ENCODE data around the gene CRABP2.
A peak's percentile ranks its signal among the peaks of the same experiment; 100 is the strongest.

The CRABP2 gene

DNA sequence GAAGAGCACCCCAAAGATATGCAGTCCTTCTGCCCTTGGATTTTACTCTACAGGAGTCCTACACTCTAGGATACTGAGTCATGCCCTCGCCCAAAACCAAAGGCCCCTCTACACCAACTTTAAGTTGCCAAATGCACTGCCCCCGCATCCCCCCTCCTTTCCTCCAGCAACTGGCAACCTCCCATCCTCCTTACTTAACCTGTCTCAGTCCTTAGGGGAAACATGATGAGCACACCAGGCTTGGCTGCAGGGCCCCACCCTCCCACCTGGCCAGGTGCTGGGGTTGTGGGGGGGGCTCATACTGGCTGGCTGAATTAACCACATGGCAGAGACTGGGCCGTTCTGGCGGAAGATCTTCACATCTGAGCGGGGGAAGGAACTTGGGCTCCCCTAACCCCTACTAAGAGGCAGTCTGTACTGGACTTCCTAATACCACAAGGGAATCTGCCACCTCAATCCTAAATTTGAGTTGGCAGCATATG lies 44.8 kb upstream of the CRABP2 start:
- TF ChIP-seq, protein P1, sequence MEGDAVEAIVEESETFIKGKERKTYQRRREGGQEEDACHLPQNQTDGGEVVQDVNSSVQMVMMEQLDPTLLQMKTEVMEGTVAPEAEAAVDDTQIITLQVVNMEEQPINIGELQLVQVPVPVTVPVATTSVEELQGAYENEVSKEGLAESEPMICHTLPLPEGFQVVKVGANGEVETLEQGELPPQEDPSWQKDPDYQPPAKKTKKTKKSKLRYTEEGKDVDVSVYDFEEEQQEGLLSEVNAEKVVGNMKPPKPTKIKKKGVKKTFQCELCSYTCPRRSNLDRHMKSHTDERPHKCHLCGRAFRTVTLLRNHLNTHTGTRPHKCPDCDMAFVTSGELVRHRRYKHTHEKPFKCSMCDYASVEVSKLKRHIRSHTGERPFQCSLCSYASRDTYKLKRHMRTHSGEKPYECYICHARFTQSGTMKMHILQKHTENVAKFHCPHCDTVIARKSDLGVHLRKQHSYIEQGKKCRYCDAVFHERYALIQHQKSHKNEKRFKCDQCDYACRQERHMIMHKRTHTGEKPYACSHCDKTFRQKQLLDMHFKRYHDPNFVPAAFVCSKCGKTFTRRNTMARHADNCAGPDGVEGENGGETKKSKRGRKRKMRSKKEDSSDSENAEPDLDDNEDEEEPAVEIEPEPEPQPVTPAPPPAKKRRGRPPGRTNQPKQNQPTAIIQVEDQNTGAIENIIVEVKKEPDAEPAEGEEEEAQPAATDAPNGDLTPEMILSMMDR (conservative IDR thresholded peaks at IDR 0.05): no peak
- TF ChIP-seq ZFX (IDR thresholded peaks at IDR 0.05): no peak
- H3K27ac ChIP-seq: peak overlapping the region; percentile 100

DNA sequence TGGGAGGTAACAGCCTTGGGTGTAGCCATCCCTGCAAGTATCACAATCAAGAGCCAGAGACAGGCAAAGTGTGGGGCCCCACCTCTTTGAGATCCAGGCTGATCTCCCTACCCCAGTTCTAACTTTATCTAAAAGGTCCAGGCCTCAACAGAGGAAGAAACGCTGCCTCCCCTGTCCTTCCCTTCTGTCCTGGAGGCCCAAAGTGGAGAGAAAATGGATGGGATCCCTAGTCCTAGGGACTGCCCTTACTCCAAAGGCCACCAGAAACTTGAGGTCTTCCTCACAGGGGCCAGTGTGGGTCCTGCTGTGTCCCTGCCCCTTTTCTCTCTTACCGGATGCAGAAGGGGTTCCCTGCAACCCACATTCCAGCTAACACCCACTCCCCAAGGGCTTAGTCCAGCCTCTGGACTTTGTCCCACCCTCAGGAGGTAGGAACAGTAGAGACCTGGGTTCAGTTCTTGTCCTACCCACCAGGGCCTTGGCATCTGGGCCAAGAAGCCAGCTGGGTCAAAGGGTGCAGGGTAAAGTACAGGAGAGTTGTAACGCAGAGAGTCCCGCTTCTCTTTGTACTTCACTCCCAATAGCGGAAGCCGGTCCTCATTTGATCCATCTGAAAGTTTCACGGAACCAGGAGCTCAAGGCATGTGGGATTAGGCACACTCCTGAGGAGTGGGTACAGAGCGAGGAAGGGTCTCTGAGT lies 44.2 kb upstream of the CRABP2 start:
- H3K27ac ChIP-seq: peak overlapping the region; percentile 100

GRCh38 chr1:156748670-156749418 lies 43.5 kb upstream of the CRABP2 start:
- peak overlapping the region; percentile 100 for H3K27ac ChIP-seq
- peak; percentile 25; the same call in 1 of the 2 replicates for TF ChIP-seq ZFX (IDR thresholded peaks at IDR 0.05)
- TF ChIP-seq, protein P1 (conservative IDR thresholded peaks at IDR 0.05): no peak

More for the DNA sequence above, 44.2 kb upstream of the CRABP2 start:
- TF ChIP-seq ZFX (IDR thresholded peaks at IDR 0.05): no peak

DNA sequence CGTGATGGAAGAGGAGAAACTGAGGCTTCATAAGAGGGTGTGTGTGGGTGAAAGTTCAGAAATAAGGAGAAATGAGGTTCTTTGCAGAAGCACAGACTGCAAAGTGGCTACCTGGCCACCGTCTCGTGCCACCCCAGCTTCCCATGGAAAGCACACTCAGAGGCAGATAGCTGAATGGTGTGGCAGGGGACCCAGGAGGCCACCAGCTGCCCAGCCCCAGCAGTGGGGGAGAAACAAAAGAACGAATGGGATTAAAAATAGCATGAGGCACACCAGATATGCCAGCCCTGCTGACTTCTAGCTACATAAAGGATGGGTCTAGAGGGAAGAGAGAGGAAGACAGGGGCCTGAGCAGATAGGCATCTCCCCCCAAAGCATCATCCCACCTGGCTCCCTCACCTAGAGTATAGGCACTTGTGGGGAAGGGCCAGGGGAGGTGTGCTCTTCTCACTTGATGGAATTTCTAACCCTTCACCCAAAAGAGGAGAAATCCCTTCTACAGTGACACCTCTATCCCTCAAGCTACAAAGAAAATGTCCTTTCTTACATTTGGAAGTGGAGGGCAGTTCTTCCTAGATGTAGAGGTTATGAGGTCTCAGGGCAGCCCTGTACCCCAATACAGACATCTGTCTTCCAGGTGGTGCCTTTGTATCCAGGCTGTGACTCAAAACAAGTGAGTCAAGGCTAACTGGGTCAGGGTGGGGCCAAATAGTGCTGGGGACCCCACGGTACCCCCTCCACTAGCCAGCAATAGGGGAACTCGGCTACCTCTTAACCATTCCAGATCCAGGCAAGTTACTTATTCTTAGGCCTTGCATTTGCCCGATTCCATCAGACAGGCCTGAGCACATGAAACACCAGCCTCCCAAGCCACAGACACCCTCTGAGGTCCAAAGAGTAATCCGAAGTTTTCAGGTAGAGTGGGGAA lies 42.6 kb upstream of the CRABP2 start:
- TF ChIP-seq, protein P1 (conservative IDR thresholded peaks at IDR 0.05): no peak
- no peak for TF ChIP-seq ZFX (IDR thresholded peaks at IDR 0.05)
- H3K27ac ChIP-seq: peak overlapping the region; percentile 100

DNA sequence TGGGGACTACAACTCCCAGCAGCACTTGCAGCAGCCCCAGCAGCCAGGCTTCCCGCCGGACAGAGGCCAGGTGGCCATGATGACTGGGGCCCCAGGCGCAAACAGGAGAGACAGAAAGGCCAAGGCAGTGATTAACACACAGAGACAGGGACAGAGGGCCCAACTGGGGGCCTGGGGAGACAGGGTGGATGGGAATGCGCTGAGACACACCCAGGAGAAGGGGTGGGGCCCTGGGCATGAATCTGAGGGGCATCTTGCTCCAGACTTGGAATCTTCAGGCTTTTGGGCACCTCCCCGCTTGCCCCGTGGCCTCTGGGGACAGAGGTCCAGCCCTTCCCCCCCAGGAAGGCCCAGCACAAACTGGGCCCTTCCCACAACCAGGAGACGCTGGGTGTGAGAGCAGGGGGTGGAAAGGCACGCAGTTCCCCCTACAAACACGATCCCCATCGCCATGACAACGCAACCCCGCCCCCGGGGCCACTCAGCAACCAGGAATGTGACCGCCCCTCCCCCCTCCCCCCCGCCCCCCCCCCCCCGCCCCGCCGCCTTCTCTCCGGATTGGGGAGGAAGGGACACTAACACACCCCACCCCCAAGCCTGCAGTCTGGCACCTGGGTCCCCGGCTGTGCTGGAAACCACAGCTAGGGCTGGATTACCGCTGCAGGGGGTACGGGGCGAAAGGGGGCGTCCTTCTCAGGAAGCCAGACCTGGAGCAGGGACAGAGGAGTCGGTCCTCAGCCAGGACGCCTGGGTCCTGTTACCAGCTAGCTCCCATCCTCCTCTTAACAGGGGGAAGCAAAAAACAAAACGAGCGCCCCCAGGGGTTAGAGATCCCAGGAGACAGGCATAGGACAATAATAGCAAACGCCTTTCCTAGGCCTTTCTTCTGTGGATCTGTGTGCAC lies 41.6 kb upstream of the CRABP2 start:
- peak overlapping the region; percentile 100 for H3K27ac ChIP-seq
- TF ChIP-seq, protein P1 (conservative IDR thresholded peaks at IDR 0.05): no peak
- no peak for TF ChIP-seq ZFX (IDR thresholded peaks at IDR 0.05)

DNA sequence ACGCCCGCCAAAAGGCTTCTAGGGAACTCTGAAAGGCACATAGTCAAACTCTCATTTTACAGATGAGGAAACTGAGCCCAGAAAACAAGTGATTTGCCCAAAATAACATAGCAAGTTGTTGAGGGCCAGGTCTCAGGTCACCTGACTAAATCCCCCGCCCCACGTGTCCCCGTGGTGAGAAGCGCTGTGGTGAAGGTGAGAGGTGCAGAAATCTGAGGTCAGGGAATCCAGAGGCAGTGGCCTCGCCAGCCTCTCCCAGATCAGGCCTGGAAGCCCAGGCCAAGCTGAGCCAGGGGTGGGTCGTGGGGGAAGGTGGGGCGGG lies 41.0 kb upstream of the CRABP2 start:
- H3K27ac ChIP-seq: peak overlapping the region; percentile 100
- TF ChIP-seq ZFX (IDR thresholded peaks at IDR 0.05): no peak
- TF ChIP-seq, protein P1 (conservative IDR thresholded peaks at IDR 0.05): no peak

DNA sequence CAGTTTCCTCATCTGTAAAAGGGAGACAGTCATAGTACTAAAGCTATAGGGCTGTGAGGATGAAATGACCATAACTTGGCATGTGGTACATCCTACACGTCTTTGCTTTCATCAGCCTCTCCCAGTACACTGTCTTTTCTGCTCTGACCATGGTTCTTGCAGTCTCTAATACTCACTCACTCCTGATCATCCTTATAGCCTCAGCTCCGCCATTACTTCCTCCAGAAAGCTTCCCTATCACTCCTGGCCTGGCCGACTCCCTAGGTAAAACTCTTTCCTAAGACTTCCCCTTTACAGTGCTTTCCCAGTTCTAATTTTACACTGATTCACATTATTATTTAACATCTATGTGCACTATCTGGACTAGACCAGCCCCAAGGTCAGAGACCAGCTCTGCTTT lies 40.5 kb upstream of the CRABP2 start:
- TF ChIP-seq, protein P1 (conservative IDR thresholded peaks at IDR 0.05): no peak
- no peak for TF ChIP-seq ZFX (IDR thresholded peaks at IDR 0.05)
- no peak overlapping the region; the same call in 1 of the 2 replicates for H3K27ac ChIP-seq
